Kidney glomerular epithelial cell (primary cell): Measurements from ENCODE around the gene SMAD7.
A peak's percentile ranks its signal among the peaks of the same experiment; 100 is the strongest.

Source experiments
- DNase-seq: peaks from one replicate; lab custom pipeline; 2025; lab: John Stamatoyannopoulos, UW

Gene SMAD7

DNA sequence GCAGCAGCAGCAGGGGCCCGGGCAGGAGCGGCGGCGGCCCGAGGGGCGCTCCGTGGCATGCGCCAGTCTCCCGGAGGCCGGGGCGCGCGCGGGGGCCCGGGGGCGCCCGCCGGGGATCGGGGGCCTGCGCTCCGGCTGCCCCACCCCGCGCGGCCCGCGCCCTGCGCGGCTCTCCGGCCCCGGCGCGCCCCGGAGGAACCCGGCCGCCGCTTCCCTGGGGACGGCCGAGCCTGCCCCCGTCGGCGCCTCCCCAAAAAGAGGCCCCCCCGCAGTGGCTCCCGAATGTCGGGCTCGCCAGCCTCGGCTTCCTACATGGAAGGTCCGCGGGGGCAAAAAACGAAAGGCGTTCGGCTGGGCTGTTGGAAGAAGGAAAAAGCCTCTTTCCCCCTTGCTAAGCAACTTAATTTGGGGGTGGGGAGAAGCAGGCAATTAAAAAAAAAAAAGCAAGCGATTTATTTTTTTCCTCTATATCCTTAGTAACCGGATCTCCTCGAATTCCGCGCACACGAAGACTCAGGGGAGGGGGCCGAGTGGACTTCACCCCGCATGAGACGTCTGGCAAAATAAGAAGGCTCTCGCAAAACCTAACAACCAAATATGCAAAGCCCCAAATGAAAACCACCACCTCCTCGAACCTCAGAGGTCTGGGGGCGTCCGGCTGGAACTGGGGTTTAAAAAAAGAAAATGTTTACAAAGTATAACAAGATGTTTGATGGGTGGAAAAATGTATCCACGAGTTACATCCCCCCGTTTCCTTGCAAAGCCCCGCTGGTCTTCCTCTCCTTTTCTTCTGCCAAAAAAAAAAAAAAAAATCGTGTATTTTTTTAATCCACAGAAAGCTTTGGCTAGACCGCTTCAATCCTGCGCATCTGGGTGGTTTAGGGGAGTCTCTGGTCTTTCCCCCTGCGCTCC is at the start of gene SMAD7:
Gene SMAD7 (minus strand): TSS at position 430 of the 912 bp plus-strand sequence. CDS start 541 bp downstream, outside the sequence.
- DNase-seq = no peak

- DNase-seq = no peak
Observed at GRCh38 chr18:48999569-48999968, 48.8 kb upstream of the SMAD7 start.

DNA sequence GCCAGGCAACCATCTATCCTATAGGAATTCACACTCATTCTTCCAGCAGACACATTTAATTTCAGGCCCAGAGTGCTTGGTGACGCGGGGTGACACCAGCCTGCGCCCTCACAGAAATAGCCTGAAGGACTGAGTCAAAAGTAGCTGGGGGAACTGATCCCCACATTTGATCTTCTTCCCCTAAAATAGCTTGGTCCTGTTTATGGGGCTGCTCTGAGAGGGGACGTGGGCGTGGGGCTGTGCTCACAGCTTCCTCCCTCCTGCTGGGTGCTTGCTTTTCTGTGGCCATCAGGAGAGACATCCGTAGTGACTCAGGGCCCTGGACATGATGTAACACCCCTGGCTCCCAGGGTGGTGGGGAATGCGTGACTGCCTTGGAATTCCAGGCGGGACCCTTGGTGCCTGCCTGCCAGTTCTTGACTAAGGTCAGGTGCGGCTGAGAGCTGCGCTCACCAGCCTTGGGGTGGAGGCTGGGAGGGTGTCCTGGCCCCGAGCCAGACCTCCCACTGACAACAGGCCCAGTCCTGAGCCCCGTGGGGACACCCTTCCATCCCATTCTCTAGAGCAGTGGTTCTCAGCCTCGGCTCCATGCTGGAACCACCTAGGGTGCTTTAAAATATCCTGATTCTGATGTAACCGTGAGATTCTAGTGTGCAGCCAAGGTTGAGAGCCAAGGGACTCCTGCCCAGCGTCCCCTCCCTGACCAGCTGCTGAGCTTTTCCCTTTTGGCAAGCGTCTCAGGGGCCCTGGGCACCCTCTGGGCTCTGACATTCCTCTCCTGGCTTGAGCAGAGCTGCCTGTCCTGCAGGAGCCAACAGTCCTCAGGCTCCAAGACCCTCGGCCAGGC is 47.4 kb upstream of the SMAD7 start:
- DNase-seq = peak; percentile 95

- no peak for DNase-seq
Observed at GRCh38 chr18:48997681-48997984, 46.9 kb upstream of the SMAD7 start.

DNA sequence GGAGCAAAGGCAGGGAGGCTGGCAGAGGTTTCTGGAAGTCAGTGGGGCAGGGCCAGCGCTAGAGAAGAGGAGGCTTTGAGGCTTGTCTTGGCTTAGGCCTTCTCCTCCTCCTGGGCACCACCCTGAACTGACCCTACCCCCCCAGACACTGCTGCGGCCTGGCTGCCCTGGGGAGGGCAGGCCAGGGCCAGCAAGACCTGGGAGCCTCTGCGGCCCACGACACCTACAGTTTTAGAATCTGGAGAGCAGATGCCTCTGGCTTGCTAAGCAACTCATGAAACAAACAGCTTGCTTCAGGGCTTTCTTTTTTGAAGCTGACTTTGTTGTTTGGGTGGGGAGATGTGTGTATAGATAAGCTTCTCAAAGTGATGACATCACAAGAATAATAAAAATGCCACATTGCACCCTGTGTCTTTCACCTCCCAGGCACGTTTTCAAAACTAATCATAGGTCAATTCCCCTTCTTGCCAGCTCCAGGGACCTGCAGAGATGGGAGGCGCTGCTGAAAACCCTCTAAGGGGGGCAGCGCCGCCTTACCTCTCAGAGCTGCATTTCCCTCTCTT is 46.2 kb upstream of the SMAD7 start:
- DNase-seq = peak; percentile 84

GRCh38 chr18:48996041-48996440 is 45.3 kb upstream of the SMAD7 start:
- DNase-seq = no peak

DNA sequence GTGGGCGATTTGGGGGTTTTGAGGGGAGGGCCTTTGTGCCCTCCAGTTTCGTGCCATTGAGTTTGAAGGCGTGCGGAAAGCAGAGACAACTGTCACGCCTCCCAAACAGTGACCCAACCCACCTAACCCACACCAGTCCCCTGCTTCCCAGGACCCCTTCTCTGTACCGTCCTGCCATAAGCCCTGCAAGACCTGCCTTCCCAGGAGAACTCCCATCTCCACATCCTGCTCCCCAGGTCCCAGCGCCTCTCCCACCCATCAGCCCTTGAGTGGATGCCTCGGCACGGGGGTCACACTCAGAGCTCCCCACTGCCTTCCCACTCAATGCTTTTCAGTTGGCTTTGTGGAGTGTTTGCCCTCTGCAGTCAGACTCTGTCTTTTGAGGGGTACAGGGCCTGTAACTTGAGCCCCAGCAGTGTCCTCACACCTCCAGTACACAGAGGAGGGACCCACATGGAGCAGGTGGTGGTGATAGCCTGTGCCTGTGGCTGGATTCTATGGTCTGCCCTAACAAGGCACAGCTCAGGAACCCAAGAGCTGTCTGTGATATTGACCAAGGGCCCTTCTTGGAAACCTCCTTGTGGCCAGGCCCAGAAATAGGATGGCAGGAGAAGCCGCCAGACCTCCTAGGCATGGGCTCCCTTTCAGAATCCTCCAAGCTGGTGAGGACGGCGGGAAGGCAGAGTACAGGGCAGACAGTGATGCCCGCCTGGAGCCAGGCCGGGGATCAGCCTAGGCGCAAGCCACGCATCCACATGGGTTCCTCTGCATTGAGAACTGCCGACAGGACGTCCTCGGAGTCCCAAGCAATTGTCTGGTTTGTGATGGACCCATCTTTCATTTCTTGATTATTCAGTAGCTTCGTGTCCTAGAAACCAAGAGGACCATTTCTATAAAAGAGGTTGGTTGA is 44.4 kb upstream of the SMAD7 start:
- no peak for DNase-seq

- DNase-seq = peak; percentile 89
Observed at GRCh38 chr18:48994044-48994651, 43.4 kb upstream of the SMAD7 start.

DNA sequence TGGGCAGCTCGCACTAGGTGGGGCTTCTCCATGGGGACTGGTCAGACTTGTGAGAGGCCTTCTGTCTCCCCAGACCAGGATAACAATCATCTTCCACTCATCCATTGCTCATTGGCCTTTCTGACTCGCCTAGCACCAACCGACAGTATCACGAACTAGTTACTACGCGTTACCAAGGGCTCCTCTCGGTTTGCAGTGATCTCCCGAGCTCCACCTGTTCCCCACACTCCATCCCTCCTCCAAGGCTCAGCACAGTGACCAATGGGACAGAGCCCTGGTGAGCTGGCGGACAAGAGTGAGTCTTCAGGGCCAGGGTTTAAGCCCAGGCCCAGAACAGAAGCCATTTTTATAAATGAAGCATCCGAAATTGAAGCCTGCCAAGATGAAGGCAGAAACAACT is 42.8 kb upstream of the SMAD7 start:
- DNase-seq = no peak

DNA sequence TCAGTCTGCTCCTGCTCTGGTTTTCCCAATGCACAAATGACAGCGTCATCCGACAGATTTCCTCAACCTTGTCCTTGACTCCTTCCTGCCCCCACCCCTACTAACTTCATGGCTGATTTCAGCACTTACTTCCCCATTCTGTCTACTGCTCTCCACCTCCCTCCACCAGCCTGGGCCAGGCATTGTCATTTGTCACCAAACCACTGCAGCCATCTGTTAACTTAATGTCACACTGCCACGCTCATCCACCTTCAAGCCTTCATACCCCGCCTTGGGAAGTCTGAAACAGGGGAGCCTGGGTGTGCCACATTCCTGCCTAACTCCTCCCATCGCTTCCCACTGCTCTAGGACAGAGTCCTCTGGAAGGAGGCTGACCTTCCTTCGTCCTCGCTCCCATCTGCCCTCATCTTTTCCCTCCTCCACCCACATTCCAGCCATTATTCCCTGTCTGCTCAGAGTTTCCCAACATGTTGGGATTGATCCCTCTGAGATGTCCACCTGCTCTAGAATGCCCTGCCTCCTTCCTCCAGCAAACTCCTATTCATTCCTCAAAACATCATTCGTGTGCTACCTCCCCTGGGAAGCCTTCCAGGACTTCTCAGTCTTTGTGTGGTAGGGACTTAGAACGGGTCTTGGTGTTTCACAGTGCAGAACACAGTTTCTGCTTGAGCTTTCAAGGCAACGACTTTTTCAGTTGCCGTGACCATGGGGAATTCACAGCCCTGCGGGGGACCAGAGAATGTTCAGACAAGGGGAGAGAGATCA is 42.2 kb upstream of the SMAD7 start:
- no peak for DNase-seq

- DNase-seq = no peak
Observed at GRCh38 chr18:48992133-48992532, 41.4 kb upstream of the SMAD7 start.

- no peak for DNase-seq
Observed at GRCh38 chr18:48991676-48992075, 40.9 kb upstream of the SMAD7 start.

GRCh38 chr18:48991319-48991660 is 40.5 kb upstream of the SMAD7 start:
- no peak for DNase-seq

GRCh38 chr18:48990481-48991318 is 39.9 kb upstream of the SMAD7 start:
- DNase-seq = peak; percentile 12

DNA sequence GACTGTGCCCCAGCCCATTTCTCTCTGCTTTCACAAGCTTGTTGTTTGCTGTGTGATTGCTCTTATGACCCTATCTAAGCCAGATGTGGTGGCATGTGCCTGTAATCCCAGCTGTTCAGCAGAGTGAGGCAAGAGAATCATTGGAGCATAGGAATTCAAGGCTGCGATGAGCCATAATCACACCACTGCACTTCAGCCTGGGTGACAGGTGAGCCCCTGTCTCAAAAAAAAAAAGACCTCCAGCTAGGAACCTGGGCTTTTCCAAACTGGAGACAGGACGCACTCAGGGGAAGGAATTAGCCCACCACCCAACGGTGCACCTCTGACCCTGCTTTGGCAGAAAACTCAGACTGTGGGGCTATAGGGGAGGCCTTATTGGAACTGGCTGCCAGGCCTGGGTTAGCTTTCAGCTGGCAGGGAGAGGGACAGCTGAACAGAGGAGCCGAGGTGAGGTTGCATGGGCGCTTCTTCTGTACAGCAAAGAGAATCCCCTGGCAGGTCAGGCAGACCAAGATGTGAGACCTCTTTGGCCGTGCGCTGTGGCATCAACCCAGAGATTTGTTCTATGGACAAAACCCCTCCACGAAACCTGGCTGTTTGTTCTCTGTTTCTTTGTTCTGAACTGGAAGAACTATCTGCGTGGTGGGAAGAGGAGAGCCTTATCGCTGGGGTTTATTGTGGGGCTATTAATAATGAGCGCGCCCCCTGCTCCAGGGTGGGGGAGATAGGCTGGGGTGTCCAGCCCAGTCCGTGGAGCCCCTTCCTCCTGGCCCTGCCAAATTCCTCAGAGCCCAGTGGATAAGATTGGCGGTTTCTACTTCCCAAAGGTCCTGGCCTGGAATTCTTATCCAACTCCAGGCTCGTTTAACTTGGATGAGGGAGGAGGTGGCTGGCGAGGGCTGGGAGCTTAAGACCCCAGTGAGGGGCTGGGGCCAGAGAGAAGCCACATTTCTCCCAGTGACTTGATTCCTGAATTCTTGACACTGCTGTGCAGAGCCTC is 38.8 kb upstream of the SMAD7 start:
- peak; percentile 17 for DNase-seq

DNA sequence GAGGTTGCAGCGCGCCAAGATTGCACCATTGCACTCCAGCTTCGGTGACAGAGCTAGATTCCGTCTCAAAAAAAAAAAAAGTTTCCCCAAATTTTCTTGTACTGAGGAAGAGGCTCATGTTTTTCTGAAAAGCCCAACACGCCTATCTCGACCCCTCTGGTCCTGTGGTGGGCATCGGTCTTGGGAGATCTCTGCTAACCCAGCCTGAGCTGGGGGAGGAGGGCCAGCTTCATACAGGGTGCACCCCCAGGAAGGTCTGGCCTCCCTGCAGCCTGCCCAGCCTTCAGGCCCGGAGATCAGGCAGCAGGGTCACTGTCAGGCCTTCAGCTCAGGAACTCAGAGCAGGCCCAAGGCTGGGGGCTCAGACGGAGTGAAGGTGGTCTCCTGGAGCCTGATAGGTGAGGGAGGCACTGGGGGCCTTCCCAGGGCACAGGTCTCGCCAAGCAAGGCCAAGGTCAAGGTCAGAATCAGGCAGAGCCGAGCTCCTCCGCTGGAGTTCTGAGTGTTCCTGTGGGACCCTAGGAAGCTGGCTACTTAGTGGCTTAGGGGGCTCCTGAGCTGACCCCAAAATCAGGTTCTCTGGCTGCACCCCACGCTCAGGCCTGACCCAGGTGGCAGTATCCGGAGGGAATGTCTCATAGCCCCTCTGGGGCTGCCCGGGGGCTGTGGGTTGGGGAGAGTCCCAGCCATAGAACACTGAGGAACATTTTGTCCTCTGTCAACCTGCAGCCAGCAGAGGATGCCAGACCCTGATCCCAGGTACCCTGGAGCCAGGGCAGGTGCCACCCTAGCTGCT is 37.9 kb upstream of the SMAD7 start:
- no peak for DNase-seq

- DNase-seq = no peak
Observed at GRCh38 chr18:48987821-48988220, 37.1 kb upstream of the SMAD7 start.
